Cardiac fibroblast (primary cell): Measurements from ENCODE around the gene OR52H1.

Experiments used
- DNase-seq, 2 donors: peaks; one replicate each; pipeline versions ENCODE4 v3.0.0 to v3.0.0-alpha.2; 2010; ENCODE audit warnings: low read depth in 2 of 2
- H3K4me3 ChIP-seq, 2 donors: replicated peaks in 1 of 2; 1 replicate in 1 of 2; 2 replicates in 1 of 2; pipeline ENCODE4 v1.5.1; 2011; ENCODE audit warnings: low read depth in 2 of 2, low read length in 2 of 2, mild to moderate bottlenecking in 2 of 2, moderate library complexity in 1 of 2
- CTCF ChIP-seq: IDR thresholded peaks from one replicate; pipeline ENCODE4 v1.5.1; 2011; ENCODE audit warnings: low read depth, mild to moderate bottlenecking, low read length, inconsistent platforms

OR52H1 gene

GRCh38 chr11:5536482-5536881 is 11.9 kb downstream of the OR52H1 start:
- no peak overlapping the region for H3K4me3 ChIP-seq
- TF ChIP-seq CTCF = no peak
- peak in 1 of 2 donors; percentile 53 for DNase-seq

DNA sequence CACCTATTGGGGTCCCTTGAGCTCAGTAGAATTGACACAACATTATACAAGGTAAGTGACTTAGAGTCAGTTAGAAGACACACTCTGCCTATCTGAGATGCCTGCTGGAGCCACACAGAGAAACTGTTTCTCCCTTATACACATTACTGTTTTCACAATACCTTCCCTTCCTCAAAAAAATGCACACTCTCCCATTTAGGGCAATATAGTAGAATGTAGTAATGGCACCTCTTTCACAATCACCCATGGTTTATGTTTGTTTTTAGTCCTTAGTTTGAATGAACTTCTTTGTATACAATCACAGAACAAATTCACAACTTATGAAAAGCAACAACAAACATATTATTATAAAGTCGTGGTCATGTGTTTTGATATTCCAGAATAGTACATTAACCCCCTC is 14.3 kb downstream of the OR52H1 start:
- H3K4me3 ChIP-seq = no peak overlapping the region
- TF ChIP-seq CTCF = no peak
- no peak for DNase-seq

GRCh38 chr11:5531053-5531831 is 17.1 kb downstream of the OR52H1 start:
- no peak for DNase-seq
- no peak overlapping the region for H3K4me3 ChIP-seq
- no peak for TF ChIP-seq CTCF

DNA sequence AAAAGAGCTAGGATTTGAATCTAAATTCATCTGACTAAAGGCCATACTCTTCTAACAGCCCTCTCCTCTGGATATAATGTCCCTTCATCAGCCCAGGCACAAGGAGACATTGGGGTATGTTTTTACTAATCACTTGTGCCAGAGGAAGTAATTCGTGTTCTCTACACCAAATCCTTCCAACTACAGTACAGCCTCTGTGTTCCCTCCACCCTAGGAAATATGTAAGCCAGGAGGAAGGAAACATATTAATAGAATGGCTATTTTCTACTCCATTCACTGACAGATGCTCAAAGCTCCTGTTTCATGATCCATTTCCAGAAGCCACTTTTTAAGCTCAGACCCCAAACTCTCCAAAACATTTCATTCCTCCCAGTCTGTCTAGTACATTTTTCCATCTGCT is 19.8 kb downstream of the OR52H1 start:
- DNase-seq = no peak
- TF ChIP-seq CTCF = no peak
- H3K4me3 ChIP-seq = no peak overlapping the region

DNA sequence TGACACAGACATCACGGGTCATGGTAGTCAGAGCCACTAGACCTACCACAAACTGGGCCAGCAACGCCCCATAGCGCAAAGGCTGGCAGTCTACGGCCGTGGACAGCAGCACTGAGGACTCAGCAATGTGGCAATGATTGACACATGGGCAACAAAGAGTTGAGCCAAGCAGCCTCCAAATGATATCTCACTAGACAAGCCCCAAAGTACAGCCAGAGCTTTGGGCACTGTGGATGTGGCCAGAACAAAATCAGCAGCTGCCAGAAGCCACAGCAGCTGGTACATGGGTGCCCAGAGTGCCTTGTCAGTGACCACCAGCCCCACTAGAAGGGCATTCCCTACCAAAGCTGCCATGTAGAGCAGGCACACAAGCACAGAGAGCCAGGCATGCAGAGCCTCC is 20.6 kb downstream of the OR52H1 start:
- no peak for TF ChIP-seq CTCF
- no peak for DNase-seq
- H3K4me3 ChIP-seq = no peak overlapping the region

GRCh38 chr11:5524756-5525155 is 23.6 kb downstream of the OR52H1 start:
- no peak overlapping the region for H3K4me3 ChIP-seq
- no peak for DNase-seq
- TF ChIP-seq CTCF = no peak

GRCh38 chr11:5522308-5522707 is 26.0 kb downstream of the OR52H1 start:
- DNase-seq = peak in 1 of 2 donors; percentile 53
- H3K4me3 ChIP-seq = no peak overlapping the region
- TF ChIP-seq CTCF = no peak
